Stimulated activated CD4-positive, alpha-beta T cell treated with anti-CD3 and anti-CD28 coated beads, Interleukin-1b, Interleukin-23, amount 100 ng/mL, for 1 hour (primary cell): Measurements from ENCODE around the gene ZNF223.

Source experiments
- DNase-seq, 2 donors: peaks; one replicate each; pipeline ENCODE4 v3.0.0-alpha.2; 2020; ENCODE audit warnings: low read depth in 2 of 2

The ZNF223 gene

DNA sequence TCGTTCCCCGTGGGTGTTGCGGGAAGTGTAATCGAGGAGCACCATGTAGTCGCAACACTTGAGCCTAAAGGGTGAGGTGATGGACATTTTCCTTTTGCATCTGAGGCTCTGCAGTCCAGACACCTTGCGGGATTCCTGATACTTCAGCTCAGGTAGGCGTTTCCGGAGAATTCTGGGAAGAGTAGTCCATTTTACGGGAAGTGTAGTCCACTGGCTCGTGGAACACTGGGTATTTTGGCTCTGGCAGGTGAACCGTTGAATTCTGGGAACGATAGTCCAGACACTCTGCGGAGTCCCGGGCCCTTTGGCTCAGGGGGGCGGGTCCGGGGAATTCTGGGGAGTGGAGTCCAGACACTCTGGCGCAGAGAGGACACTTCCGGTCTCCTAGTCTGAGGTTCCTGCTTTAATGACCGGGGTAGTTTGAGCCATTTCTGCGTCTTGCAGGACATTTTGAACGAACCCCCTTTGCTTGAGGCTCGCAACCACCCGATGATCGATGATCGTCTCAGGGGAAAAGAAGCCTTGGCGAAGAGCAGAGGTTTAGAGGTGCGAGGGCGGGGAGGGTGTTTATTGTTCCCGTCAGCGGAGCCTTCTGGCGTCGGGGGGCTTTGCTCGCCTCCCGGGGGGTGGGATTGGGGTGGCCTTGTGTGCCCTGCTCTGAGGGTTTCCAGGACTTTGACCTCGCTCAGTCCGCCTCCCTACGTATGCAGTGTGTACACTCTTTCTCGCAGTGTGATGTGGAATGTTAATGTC lies at the start of gene ZNF223:
Gene ZNF223, plus strand, starts transcription at position 387 of the 753 bp plus-strand sequence. CDS start 3,141 bp downstream, outside the sequence.
- DNase-seq = peak in 1 of 2 donors; percentile 51

DNA sequence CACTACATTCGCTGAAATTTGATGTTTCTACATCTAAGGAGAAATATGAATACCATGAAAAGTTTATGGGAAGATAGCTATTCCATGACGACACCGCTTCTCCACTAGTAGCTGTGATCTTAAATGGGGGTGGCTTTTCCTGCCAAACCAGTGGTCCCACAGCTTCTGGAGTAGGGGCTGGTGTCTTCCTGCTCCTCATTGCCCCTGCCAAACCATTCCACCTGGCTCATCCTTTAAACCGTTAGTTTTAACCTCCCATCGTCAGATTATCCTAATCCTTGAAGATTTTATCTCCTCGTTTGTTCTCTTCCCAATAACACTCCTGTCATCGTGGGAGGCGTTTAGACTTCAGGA lies 49.6 kb upstream of the ZNF223 start:
- no peak for DNase-seq

DNA sequence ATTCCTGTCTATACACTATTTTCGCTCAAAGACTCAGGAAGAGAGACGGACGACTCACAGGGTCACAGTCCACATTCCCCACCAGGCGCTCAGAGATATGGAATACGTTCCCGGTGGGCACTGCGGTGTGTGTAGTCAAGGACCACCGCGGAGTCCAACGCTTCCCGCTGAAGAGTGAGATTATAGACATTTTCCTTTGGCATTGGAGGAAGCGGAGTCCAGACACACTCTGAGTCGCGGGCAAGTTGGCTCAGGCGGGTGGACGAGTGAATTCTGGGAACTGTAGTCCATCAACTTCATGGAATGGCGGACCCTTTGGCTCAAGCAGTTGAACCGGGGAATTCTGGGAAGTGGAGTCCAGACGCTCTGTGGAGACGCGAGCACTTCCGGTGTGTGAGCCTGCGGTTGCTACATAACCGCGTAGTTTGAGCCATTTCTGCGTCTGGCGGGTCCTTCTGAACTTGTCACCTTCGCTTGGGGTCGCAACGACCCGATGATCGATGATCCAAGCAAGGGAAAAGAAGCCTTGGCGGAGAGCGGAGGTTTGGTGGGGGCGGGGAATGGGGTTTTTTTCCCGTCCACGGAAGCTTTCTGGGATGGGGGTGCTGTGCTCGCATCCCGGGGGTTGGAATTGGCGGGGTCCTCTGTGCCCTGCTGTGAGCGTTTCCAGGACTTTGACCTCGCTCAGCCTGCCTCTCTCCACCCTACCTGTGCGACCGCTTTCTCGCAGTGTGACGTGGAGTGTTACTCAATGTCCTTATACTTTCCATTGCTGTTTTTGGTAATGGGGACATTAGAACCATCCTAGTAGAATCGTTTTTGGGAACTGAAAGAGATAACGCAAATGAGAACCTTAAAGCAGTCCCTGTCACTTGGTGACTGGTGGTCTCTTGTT lies 49.0 kb upstream of the ZNF223 start, which contains the start of gene ZNF230:
Gene ZNF230, plus strand, starts transcription at position 392 of the 895 bp plus-strand sequence. CDS start 4,122 bp downstream, outside the sequence.
- DNase-seq = peak; percentile 48 to 55

DNA sequence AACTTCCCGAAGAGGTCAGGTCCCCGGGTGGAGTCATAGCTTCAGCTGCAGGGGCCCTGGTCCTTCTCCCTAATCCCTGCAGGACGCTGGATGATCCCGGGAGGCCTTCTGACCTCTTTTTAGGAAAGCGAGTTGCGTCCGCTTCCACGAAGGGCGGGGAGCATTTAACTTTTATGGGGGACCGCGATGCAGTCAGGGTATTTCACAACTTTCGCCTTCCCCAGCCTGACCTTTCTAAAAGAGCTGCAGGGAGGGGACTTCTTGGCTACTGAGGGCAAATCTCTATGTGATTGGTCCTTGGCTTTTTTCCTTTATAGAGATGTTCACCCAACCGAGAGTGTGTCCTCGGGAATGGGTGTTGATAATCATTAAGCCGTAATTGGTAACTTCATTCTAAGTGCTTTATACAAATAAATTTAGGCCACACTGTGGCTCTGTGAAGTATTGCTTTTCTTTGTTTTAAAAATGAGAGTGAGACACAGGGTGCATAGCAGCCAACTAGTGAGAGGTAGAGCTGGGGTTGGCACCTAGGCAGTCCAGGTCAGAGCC lies 48.3 kb upstream of the ZNF223 start:
- DNase-seq = no peak

DNA sequence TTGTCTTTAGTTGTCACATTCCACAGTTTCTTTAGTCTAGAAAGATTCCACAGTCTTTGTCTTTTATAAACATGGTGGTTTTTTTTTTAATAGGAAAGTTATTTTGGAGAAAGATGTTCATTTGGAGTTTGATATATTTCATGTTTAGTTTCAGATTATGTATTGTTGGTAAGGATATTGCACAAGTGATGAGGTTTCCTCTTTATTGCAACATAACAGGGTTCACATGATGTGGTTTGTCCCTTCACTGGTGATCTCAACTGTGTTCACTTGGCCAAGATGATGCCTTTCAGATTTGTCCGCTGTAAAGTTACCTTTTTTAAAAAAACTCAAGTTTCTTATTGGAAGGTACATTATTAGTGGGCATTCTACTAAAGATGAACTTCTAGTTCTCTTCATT lies 45.9 kb upstream of the ZNF223 start:
- no peak for DNase-seq

DNA sequence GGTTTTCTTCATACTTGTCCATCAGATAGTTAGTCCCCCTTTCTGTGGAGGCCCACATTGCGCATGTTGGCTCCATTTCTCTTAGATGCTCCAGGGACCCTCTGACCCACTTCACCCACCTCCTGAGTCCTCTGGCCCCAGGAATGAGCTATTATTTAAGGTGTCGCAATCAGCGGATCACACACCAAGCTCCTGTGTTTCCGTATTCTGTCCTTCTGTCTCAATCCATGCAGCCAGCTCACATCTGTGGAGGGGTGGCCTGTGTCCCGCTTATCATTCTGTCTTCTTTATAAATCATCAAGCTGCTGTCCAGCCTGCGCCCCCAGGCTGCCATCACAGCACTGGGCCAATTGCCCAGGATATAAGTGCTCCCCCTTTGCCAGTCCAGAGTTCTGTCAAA lies 44.4 kb upstream of the ZNF223 start:
- no peak for DNase-seq

DNA sequence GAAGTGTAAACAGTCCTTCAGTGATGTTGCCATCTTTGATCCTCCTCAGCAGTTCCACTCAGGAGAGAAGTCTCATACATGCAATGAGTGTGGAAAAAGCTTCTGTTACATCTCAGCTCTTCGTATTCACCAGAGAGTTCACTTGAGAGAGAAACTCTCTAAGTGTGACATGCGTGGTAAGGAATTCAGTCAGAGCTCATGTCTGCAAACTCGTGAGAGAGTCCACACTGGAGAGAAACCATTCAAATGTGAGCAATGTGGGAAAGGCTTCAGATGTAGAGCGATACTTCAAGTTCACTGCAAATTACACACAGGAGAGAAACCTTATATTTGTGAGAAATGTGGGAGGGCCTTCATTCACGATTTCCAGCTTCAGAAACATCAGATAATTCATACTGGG lies 41.4 kb upstream of the ZNF223 start:
- DNase-seq = no peak

DNA sequence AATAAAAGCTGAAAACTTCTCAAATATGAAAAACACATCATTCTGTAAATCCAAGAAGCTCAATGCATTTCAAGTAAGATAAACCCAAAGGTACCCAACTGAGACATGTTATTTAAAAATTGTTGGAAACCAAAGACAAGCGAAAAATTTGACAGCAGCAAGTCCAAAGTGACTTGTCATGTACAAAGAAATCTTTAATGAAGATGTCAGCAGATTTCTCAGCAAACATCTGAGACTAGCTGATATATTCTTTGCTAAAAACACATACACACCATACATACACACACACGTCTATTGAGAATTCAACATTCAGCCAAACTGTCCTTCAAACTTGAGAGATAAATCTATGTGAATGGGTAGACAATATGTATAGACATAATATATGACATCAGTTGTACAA lies 32.3 kb upstream of the ZNF223 start:
- no peak for DNase-seq

DNA sequence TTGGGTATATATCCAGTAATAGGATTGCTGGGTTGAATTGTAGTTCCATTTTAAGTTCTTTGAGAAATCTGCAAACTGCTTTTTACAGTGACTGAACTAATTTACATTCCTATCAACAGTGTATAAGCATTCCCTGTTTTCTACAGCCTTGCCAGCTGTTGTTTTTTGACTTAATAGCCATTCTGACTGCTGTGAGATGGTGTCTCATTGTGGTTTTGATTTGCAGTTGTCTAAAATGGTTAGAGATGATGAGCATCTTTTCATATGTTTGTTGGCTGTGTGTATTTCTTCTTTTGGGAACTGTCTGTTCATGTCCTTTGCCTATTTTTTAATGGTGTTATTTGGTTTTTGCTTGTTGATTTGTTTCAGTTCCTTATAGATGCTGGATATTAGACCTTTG lies 30.6 kb upstream of the ZNF223 start:
- DNase-seq = no peak

DNA sequence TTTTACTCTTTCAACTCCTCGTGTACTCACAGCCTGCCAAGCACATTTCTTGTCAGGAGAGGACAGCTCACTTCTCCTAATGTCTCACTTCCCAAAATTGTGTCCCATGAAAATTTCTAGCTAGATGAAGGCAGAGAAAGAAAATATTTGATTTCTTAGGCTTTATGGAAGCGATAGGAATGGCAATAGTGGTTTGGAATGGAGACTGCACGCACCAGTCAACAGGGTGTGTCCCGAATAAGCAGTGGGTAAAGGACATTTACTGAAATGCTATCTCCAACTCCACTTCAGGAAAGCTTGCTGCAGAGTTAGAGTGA lies 27.0 kb upstream of the ZNF223 start:
- DNase-seq = no peak

DNA sequence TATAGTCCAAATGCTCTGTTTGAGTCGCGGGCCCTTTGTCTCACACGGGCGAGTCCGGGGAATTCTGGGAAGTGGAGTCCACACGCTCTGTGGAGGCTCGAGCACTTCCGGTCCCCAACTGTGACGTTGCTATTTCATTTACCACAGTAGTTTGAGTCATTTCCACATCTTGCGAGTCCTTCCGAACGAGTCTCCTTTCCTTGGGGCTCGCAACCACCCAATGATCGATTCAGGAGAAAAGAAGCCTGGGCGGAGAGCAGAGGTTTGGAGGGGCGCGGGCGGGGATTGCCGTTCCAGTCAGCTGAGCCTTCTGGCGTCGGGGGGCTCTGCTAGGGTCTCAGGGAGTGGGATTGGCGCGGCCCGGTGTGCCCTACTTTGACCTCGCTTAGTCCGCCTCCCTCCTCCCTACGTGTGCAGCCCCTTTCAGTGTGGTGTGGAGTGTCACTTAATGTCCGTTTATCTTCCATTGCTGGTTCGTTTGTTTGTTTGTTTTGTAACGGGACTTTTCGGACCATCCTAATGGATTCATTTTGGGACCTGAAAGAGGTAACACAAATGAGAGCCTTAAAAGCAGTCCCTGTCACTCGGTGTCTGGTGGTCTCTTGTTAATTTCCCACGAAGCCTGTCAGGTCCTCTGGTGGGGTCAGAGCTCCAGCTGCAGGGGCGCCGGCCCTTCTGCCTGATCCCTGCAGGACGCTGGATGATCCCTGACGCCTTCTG lies 26.5 kb upstream of the ZNF223 start, which contains the start of gene ZNF222:
Gene ZNF222, plus strand, starts transcription at position 163 of the 720 bp plus-strand sequence. Its CDS starts 58 bp downstream, at position 221.
- peak; percentile 23 to 47 for DNase-seq

DNA sequence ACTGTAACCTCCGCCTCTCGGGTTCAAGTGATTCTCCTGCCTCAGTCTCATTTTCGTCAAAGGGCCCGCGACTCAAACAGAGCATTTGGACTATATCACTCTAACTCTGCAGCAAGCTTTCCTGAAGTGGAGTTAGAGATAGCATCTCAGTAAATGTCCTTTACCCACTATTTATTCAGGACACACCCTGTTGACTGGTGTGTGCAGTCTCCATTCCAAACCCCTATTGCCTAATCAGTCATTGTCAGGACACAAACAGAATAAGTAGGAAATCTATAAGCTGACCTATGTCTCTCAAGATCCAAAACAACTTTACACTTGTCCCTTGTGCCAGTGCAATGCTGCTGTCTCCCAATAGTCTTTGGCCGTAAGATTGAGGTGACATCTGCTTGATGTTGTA lies 25.2 kb upstream of the ZNF223 start:
- DNase-seq = no peak

DNA sequence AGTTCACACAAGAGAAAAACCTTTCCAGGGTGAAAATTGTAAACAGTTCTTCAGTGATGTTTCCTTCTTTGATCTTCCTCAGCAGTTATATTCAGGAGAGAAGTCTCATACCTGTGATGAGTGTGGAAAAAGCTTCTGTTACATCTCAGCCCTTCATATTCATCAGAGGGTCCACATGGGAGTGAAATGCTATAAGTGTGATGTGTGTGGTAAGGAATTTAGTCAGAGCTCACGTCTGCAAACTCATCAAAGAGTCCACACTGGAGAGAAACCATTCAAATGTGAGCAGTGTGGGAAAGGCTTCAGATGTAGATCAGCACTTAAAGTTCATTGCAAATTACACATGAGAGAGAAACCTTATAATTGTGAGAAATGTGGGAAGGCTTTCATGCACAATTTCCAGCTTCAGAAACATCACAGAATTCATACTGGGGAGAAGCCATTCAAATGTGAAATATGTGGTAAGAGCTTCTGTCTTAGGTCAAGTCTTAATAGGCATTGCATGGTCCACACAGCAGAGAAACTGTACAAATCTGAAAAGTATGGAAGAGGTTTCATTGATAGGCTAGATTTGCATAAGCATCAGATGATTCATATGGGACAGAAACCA lies 19.7 kb upstream of the ZNF223 start:
- DNase-seq = no peak

DNA sequence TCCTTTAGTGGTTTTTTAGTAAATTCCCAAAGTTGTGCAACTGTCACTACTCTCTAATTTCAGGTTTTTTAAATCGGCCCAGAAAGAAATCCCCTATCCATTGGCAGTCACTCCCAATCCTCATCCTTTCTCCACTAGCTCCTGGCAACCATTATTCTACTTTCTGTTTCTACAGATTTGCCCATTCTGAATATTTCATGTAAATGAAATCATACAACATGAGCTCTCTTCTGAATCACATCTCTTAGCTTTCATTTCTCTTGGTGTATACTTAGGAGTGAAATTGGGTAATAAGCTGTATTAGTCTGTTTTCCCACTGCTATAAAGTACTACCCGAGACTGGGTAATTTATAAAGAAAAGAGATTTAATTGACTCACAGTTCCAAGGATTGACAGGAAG lies 9.7 kb upstream of the ZNF223 start:
- no peak for DNase-seq

DNA sequence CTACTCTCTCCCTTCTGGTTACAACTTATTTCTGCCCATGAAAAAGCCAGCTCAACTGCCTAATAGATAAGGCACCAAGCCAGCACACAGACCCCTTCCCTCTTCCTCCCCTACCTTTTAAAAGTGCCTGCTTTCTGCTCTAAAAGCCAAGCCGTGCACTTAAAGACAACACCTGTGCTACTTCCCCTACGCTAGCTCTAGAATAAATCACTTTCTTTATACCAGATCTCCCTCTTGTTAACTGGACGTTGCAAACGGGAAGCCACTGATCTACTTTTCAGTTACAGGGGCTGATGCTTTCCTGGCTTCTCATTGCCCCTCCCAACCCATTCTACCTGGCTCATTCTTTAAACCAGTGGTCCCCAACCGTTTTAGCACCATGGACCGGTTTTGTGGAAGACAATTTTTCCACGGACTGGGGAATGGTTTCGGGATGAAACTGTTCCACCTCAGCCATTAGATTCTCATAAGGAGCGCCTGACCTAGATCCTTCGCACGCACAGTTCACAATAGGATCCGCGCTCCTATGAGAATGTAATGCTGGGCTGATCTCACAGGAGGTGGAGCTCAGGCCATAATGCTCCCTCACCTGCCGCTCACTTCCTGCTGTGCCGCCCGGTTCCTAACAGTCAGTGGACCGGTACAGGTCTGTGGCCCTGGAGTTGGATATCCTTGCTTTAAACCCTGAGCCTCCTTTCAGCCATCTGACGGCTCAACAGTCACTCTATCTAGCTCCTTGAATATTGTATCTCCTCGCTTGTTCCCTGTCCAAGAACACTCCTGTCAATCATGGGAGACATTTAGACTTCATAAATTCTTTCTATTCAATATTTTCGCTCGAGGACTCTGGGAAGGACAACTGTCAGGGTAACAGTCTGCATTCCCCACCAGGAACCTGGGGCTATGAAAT lies 841 bp upstream of the ZNF223 start:
- no peak for DNase-seq

DNA sequence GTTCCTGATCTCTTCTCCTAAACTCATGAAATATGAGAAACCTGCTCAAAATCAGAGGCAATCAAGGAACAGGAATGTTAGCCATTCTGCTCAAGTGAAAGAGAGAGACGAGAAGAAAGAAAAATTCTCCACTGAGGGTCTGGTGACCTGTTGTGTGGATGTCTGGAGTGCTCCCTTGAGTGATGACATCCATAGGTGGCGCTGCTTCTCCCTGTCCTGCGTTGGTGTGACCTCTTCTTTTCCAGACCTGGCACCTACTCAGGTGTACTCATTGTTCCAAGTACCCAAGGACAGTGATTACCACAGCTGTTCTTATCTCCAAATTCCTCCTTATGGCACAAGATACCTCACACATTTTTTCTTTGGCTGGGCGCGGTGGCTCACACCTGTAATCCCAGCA lies 4.0 kb downstream of the ZNF223 start:
- DNase-seq = no peak

DNA sequence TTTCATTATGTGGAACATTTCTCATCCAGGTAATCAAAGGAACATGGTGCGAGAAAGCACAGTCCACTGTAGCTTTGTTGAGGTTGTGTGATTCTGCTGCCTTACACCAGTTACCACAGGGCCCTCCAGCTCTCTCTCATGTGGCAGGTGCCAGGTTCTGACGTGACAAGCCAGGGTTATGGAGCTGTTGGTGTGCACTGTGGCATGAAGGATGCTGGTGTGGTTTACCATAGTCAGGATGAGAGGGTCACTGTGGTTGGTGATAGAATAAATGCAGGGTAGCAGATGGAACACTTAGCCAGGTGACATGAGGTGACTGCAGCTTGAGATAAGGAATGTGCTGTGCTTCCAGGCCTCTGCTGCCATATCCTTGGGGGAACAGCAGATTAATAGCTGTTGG lies 7.4 kb downstream of the ZNF223 start:
- no peak for DNase-seq

DNA sequence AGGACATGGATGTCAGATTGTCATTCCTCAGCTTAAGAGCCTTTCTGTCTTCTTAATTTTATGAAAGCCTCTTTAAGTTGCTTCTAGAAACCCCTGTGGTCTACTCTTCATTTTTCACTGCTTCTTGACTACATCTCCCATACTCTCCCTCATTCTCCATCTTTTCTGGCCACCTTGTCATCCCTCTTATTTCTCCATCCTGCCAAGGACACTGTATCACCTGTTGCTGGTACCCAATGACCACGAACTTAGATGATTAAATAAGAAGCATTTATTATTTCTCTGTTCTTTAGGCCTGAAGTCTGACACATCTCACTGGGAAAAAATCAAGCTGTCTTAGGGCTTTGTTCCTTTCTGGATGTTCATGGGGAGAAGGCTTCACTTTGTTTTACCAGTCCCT lies 9.2 kb downstream of the ZNF223 start:
- no peak for DNase-seq

DNA sequence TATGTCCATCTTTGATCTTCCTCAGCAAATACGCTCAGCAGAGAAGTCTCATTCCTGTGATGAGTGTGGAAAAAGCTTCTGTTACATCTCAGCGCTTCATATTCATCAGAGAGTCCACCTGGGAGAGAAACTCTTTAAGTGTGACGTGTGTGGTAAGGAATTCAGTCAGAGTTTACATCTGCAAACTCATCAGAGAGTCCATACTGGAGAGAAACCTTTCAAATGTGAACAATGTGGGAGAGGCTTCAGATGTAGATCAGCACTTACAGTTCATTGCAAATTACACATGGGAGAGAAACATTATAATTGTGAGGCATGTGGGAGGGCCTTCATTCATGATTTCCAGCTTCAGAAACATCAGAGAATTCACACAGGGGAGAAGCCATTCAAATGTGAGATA lies 14.5 kb downstream of the ZNF223 start:
- no peak for DNase-seq

DNA sequence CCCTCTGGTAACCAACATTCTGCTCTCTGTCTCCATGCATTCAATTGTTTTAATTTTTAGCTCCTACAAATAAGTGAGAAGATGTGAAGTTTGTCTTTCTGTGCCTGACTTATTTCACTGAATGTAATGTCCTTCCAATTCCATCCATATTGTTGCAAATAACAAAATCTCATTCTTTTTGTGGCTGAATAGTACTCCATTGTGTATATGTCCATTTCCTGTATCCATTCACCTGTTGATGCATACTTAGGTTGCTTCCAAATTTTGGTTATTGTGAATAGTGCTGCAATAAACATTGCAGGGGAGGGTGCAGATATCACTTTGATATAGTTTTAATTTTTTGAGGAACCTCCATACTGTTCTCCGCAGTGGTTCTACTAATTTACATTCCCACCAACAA lies 17.6 kb downstream of the ZNF223 start:
- no peak for DNase-seq
